Measurements from ENCODE around the gene CELF2.

DNA sequence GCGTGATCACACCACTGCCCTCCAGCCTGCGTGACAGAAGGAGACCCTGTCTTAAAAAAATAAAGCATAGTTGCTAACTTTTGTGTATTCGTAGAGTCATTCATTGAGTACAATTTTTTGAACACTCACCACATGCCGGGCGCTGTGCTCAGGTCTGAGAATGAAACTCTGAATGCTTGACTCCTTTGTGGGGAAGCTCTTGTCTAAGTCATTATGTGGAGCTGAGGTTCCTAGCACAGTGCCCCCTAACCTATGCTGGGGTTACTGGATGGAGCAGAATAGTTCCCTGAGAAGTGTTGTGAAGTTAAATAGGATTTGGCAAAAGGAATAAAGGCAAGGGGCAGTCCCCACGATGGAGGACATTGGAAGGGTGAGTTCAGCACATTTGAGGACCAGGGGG lies 123.3 kb downstream of the CELF2 start:
- TF ChIP-seq, protein P1, sequence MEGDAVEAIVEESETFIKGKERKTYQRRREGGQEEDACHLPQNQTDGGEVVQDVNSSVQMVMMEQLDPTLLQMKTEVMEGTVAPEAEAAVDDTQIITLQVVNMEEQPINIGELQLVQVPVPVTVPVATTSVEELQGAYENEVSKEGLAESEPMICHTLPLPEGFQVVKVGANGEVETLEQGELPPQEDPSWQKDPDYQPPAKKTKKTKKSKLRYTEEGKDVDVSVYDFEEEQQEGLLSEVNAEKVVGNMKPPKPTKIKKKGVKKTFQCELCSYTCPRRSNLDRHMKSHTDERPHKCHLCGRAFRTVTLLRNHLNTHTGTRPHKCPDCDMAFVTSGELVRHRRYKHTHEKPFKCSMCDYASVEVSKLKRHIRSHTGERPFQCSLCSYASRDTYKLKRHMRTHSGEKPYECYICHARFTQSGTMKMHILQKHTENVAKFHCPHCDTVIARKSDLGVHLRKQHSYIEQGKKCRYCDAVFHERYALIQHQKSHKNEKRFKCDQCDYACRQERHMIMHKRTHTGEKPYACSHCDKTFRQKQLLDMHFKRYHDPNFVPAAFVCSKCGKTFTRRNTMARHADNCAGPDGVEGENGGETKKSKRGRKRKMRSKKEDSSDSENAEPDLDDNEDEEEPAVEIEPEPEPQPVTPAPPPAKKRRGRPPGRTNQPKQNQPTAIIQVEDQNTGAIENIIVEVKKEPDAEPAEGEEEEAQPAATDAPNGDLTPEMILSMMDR (IDR thresholded peaks at IDR 0.05; ENCODE audit: insufficient read depth, low read length, poor library complexity, severe bottlenecking), result no peak
- no peak for TF ChIP-seq EZH2phosphoT487 (conservative IDR thresholded peaks at IDR 0.05; ENCODE audit: low read length)

Measured in SU-DHL-6 (cell line).